WTC11 (cell line): ENCODE results near the gene CLIP2. TPM values are rescaled to one million over a fixed set of nuclear protein-coding genes. Genes with fewer than 3 reads are reported as not detected.

ENCODE experiments used
- ATAC-seq: fragments of 200-7000 bp; cut with Tn5 transposase; 2 replicates; pipeline ENCODE4 v1.10.0; 2021; ENCODE audit warnings: mild to moderate bottlenecking, moderate library complexity
- CTCF ChIA-PET: fragments of 300-600 bp; sonication (Branson Sonifier 250); formaldehyde crosslinking; loops from one replicate; lab custom pipeline; 2021; ENCODE audit warnings: antibody characterized with exemption; lab: Charles Lee
- POLR2A ChIA-PET: fragments of 350-600 bp; sonication (Branson Sonifier 250); formaldehyde crosslinking; loops from one replicate; lab custom pipeline; 2021; ENCODE audit warnings: antibody characterized with exemption; lab: Charles Lee
- DNase-seq: peaks from one replicate; pipeline ENCODE4 v3.0.0; 2021; ENCODE audit warnings: low spot score
- H3K27ac Mint-ChIP-seq: 2 replicates; pipeline ENCODE4 v1.8.0; 2021; ENCODE audit warnings: mixed read lengths
- H3K27me3 Mint-ChIP-seq: 2 replicates; pipeline ENCODE4 v1.8.0; 2021; ENCODE audit warnings: low read depth, mild to moderate bottlenecking, moderate library complexity, mixed read lengths
- H3K36me3 Mint-ChIP-seq: 2 replicates; pipeline ENCODE4 v1.8.0; 2021; ENCODE audit warnings: mixed read lengths
- H3K4me1 Mint-ChIP-seq: 2 replicates; pipeline ENCODE4 v1.8.0; 2022; ENCODE audit warnings: mixed read lengths
- H3K4me3 Mint-ChIP-seq: 2 replicates; pipeline ENCODE4 v1.8.0; 2021; ENCODE audit warnings: mild to moderate bottlenecking, moderate library complexity, mixed read lengths
- H3K9me3 Mint-ChIP-seq: 2 replicates; pipeline ENCODE4 v1.8.0; 2021; ENCODE audit warnings: mixed read lengths
- ATF1 ChIP-seq: sonication (generic); formaldehyde crosslinking; IDR thresholded peaks from 2 replicates; pipeline ENCODE4 v1.8.1; 2023; ENCODE audit warnings: mild to moderate bottlenecking, moderate library complexity, missing genetic modification reagents
- ATF3 ChIP-seq: sonication (generic); formaldehyde crosslinking; conservative IDR thresholded peaks from 2 replicates; pipeline ENCODE4 v1.8.1; 2022; ENCODE audit warnings: mild to moderate bottlenecking, missing genetic modification reagents
- ATF6 ChIP-seq: sonication (generic); formaldehyde crosslinking; IDR thresholded peaks from 2 replicates; pipeline ENCODE4 v1.8.1; 2023; ENCODE audit warnings: mild to moderate bottlenecking, missing genetic modification reagents
- CREM ChIP-seq: sonication (generic); formaldehyde crosslinking; IDR thresholded peaks from 2 replicates; pipeline ENCODE4 v1.8.1; 2022; ENCODE audit warnings: mild to moderate bottlenecking, missing genetic modification reagents, moderate library complexity
- E2F4 ChIP-seq: sonication (generic); formaldehyde crosslinking; IDR thresholded peaks from 2 replicates; pipeline ENCODE4 v1.8.1; 2022; ENCODE audit warnings: low read depth, mild to moderate bottlenecking, moderate library complexity, missing genetic modification reagents, borderline replicate concordance
- ETV6 ChIP-seq: sonication (generic); formaldehyde crosslinking; IDR thresholded peaks from 2 replicates; pipeline ENCODE4 v1.8.1; 2022; ENCODE audit warnings: mild to moderate bottlenecking, missing genetic modification reagents
- GABPB1 ChIP-seq: sonication (generic); formaldehyde crosslinking; IDR thresholded peaks from 2 replicates; pipeline ENCODE4 v1.8.1; 2023; ENCODE audit warnings: mild to moderate bottlenecking, missing genetic modification reagents
- GRHL2 ChIP-seq: fragments of 250-450 bp; sonication (Bioruptor Pico); IDR thresholded peaks from 2 replicates; pipeline ENCODE4 v1.8.0; 2022; ENCODE audit warnings: mild to moderate bottlenecking, moderate library complexity; ENCODE audit not compliant: insufficient replicate concordance, severe bottlenecking
- HMGXB4 ChIP-seq: sonication (generic); formaldehyde crosslinking; IDR thresholded peaks from 2 replicates; pipeline ENCODE4 v1.8.1; 2023; ENCODE audit warnings: mild to moderate bottlenecking, moderate library complexity, missing genetic modification reagents
- IRF1 ChIP-seq: sonication (generic); formaldehyde crosslinking; IDR thresholded peaks from 2 replicates; pipeline ENCODE4 v1.8.0; 2023; ENCODE audit warnings: missing genetic modification reagents
- NFATC4 ChIP-seq: fragments of 250-450 bp; sonication (Bioruptor Pico); IDR thresholded peaks from 2 replicates; pipeline ENCODE4 v1.9.0; 2021; ENCODE audit warnings: mild to moderate bottlenecking
- NFYB ChIP-seq: sonication (generic); formaldehyde crosslinking; conservative IDR thresholded peaks from 2 replicates; pipeline ENCODE4 v1.8.0; 2022; ENCODE audit warnings: low read depth, missing genetic modification reagents
- PRDM15 ChIP-seq: sonication (generic); formaldehyde crosslinking; IDR thresholded peaks from 2 replicates; pipeline ENCODE4 v1.8.0; 2022; ENCODE audit warnings: missing genetic modification reagents
- SMAD4 ChIP-seq: sonication (generic); formaldehyde crosslinking; IDR thresholded peaks from 2 replicates; pipeline ENCODE4 v1.8.0; 2022; ENCODE audit warnings: mild to moderate bottlenecking, missing genetic modification reagents
- SP1 ChIP-seq: sonication (generic); formaldehyde crosslinking; conservative IDR thresholded peaks from 2 replicates; pipeline ENCODE4 v1.8.1; 2022; ENCODE audit warnings: missing genetic modification reagents
- STAT6 ChIP-seq: sonication (generic); formaldehyde crosslinking; conservative IDR thresholded peaks from 2 replicates; pipeline ENCODE4 v1.8.1; 2023; ENCODE audit warnings: mild to moderate bottlenecking, low read depth, missing genetic modification reagents, moderate library complexity
- ZBTB43 ChIP-seq: sonication (generic); formaldehyde crosslinking; IDR thresholded peaks from 2 replicates; pipeline ENCODE4 v1.8.1; 2023; ENCODE audit warnings: mild to moderate bottlenecking, missing genetic modification reagents
- ZNF671 ChIP-seq: fragments of 250-450 bp; sonication (Bioruptor Pico); IDR thresholded peaks from 2 replicates; pipeline ENCODE4 v1.8.0; 2021; ENCODE audit warnings: mild to moderate bottlenecking
- total RNA-seq: library from RNA; stranded (reverse); gene quantifications from 3 replicates; pipeline ENCODE4 v1.2.3, GENCODE V29; 2021

The CLIP2 gene
- total RNA-seq, 1 experiment from 2014 or later = 48.1 TPM

- ATAC-seq = no peak
- 0 out of 2 replicates have a peak overlapping the region, but pooled peaks have one; percentile 14 for H3K27ac Mint-ChIP-seq
- no peak overlapping the region for H3K4me3 Mint-ChIP-seq
- POLR2A ChIA-PET = no interaction called here
- 0 out of 2 replicates have a peak, but pooled peaks cover 2% of the 10 kb centered on the region for H3K9me3 Mint-ChIP-seq
- no peak for DNase-seq
- no peaks in the 10 kb centered on the region; the same call in 1 of the 2 replicates for H3K27me3 Mint-ChIP-seq
- H3K4me1 Mint-ChIP-seq = peaks cover 2% of the 10 kb centered on the region; the same call in 1 of the 2 replicates
- no peaks in the 10 kb centered on the region for H3K36me3 Mint-ChIP-seq
- CTCF ChIA-PET = interaction anchor here (1.6 kb wide), 1 partner anchor 26 kb away, joined by 6 read pairs; no protein-coding TSS in a partner anchor
- TF ChIP-seq ETV6 (CRISPR knock-in tag) (no peak), ATF3 (CRISPR knock-in tag) (no peak), GABPB1 (CRISPR knock-in tag) (no peak), GRHL2 (CRISPR knock-in tag) (no peak), ZNF671 (CRISPR knock-in tag) (no peak), E2F4 (CRISPR knock-in tag) (no peak), NFYB (CRISPR knock-in tag) (no peak), ATF6 (CRISPR knock-in tag) (no peak)
- TF ChIP-seq, all 79 proteins: peak for 0
These were observed 154.5 kb downstream of the CLIP2 start for GRCh38 chr7:74443543-74444247.

GRCh38 chr7:74449144-74449543 is 159.9 kb downstream of the CLIP2 start:
- Mint-ChIP-seq H3K9me3 (no peaks in the 10 kb centered on the region), H3K4me3 (no peak overlapping the region), H3K27me3 (no peaks in the 10 kb centered on the region), H3K4me1 (peaks cover 6% of the 10 kb centered on the region; the same call in 1 of the 2 replicates), H3K27ac (peak overlapping the region; percentile 16; the same call in 1 of the 2 replicates), H3K36me3 (no peaks in the 10 kb centered on the region)
- CTCF ChIA-PET = interaction anchor here (1.0 to 2.0 kb wide), 12 partner anchors 10 to 195 kb away, joined by 3 to 12 read pairs (median 6); partner anchors contain the start of gene RFC2
- POLR2A ChIA-PET = interaction anchor here (0.7 kb wide), 1 partner anchor 118 kb away, joined by 7 read pairs; no protein-coding TSS in a partner anchor
- DNase-seq (no peak), ATAC-seq (no peak)
- TF ChIP-seq SMAD4 (CRISPR knock-in tag) (no peak), IRF1 (CRISPR knock-in tag) (no peak), ATF1 (CRISPR knock-in tag) (no peak), SP1 (no peak), CREM (CRISPR knock-in tag) (no peak), ZBTB43 (no peak), ATF3 (CRISPR knock-in tag) (no peak), HMGXB4 (CRISPR knock-in tag) (no peak), NFATC4 (CRISPR knock-in tag) (no peak), ETV6 (CRISPR knock-in tag) (no peak), STAT6 (CRISPR knock-in tag) (no peak), PRDM15 (CRISPR knock-in tag) (no peak)
